BJ (cell line): ENCODE data around the gene ARHGAP9. TPM values are rescaled to one million over a fixed set of nuclear protein-coding genes. Genes with fewer than 3 reads are reported as not detected.
A peak's percentile ranks its signal among the peaks of the same experiment; 100 is the strongest.

ENCODE experiments used
- CTCF ChIA-PET: fragments of 350-600 bp; formaldehyde crosslinking; extraction: SDS; loops from one replicate; lab custom pipeline; 2021; ENCODE audit warnings: antibody characterized with exemption, inconsistent platforms; lab: Yijun Ruan, JAX
- POLR2A ChIA-PET: fragments of 300-600 bp; sonication (Branson Sonifier 250); formaldehyde crosslinking; extraction: SDS; loops from one replicate; lab custom pipeline; 2021; ENCODE audit warnings: antibody characterized with exemption; lab: Charles Lee
- DNase-seq: peaks from one replicate; pipeline ENCODE4 v3.0.0-alpha.2; 2011; ENCODE audit warnings: low read depth
- H3K27me3 ChIP-seq: 2 replicates; pipeline ENCODE4 v1.6.0; 2011; ENCODE audit warnings: low read length; ENCODE audit not compliant: control insufficient read depth, insufficient read depth
- H3K36me3 ChIP-seq: 2 replicates; pipeline ENCODE4 v1.5.1; 2011; ENCODE audit warnings: low read length; ENCODE audit not compliant: control insufficient read depth, insufficient read depth
- H3K4me3 ChIP-seq: 2 replicates; pipeline ENCODE4 v1.5.1; 2011; ENCODE audit warnings: low read depth, mild to moderate bottlenecking, control low read depth, low read length
- CTCF ChIP-seq: IDR thresholded peaks from 2 replicates; pipeline ENCODE4 v1.5.1; 2011; ENCODE audit warnings: low read depth, mild to moderate bottlenecking, control low read depth, inconsistent platforms, low read length, moderate library complexity; ENCODE audit not compliant: insufficient read depth
- polyA plus RNA-seq: library from polyadenylated mRNA; depleted of rRNA; stranded (reverse); fragments of >200 nt; gene quantifications from 2 replicates; pipeline ENCODE4 v1.2.3, GENCODE V29; 2011

ARHGAP9 gene
- polyA plus RNA-seq, 1 experiment, result 1.0 TPM

- ChIA-PET CTCF (interaction anchor here (0.7 to 16.7 kb wide), 26 partner anchors 11 to 381 kb away, joined by 3 to 411 read pairs (median 4); partner anchors contain the start of genes B4GALNT1, NEMP1, PIP4K2C and SHMT2), POLR2A (no interaction called here)
- no peak for TF ChIP-seq CTCF
- Histone ChIP-seq H3K36me3 (no peaks in the 10 kb centered on the region), H3K4me3 (peak within 1 kb of the TSS; percentile 67), H3K27me3 (no peaks in the 10 kb centered on the region)
- no peak for DNase-seq
Observed at GRCh38 chr12:57459750-57460467, 19.8 kb downstream of the ARHGAP9 start, which contains the start of gene GLI1. Gene GLI1 (plus strand): TSS chr12:57459785. CDS start chr12:57463692, 3,907 bp downstream.

- DNase-seq, result peak; percentile 71
- peak; percentile 97 for TF ChIP-seq CTCF
- H3K4me3 ChIP-seq, result peak overlapping the region; percentile 67
- H3K36me3 ChIP-seq, result no peaks in the 10 kb centered on the region
- CTCF ChIA-PET, result interaction anchor here (0.6 to 16.7 kb wide), 35 partner anchors 9 to 381 kb away, joined by 3 to 411 read pairs (median 4); partner anchors contain the start of genes ARHGAP9, DDIT3, NEMP1 and PIP4K2C
- POLR2A ChIA-PET, result no interaction called here
- no peaks in the 10 kb centered on the region for H3K27me3 ChIP-seq
Observed at GRCh38 chr12:57459055-57459749, 20.5 kb downstream of the ARHGAP9 start.

- Histone ChIP-seq H3K27me3 (no peaks in the 10 kb centered on the region), H3K4me3 (peak overlapping the region; percentile 67), H3K36me3 (no peaks in the 10 kb centered on the region)
- DNase-seq, result no peak
- POLR2A ChIA-PET, result no interaction called here
- CTCF ChIA-PET, result interaction anchor here (0.6 to 16.7 kb wide), 40 partner anchors 8 to 380 kb away, joined by 3 to 411 read pairs (median 4); partner anchors contain the start of genes ARHGAP9, DDIT3, NEMP1 and PIP4K2C
- no peak for TF ChIP-seq CTCF
Observed at GRCh38 chr12:57458665-57459054, 21.0 kb downstream of the ARHGAP9 start.

GRCh38 chr12:57456737-57457490 lies 22.8 kb downstream of the ARHGAP9 start:
- POLR2A ChIA-PET, result no interaction called here
- DNase-seq, result no peak
- no peak overlapping the region for H3K4me3 ChIP-seq

More at GRCh38 chr12:57456737-57457490, 22.8 kb downstream of the ARHGAP9 start:
- TF ChIP-seq CTCF, result no peak
- Histone ChIP-seq H3K36me3 (no peaks in the 10 kb centered on the region), H3K27me3 (no peaks in the 10 kb centered on the region)
- CTCF ChIA-PET, result interaction anchor here (0.6 to 16.7 kb wide), 13 partner anchors 9 to 216 kb away, joined by 3 to 411 read pairs (median 4); no protein-coding TSS in a partner anchor
